22Rv1 (cell line): Measurements from ENCODE around the gene FAT1.

ENCODE experiments used
- ZFX ChIP-seq: fragments of 450-650 bp; IDR thresholded peaks from 2 replicates; pipeline ENCODE4 v1.6.1; 2017; ENCODE audit warnings: antibody characterized with exemption, borderline replicate concordance
- TF ChIP-seq, protein P1 (sequence below): fragments of 450-650 bp; IDR thresholded peaks from 2 replicates; pipeline ENCODE4 v1.5.1; 2017; ENCODE audit warnings: mild to moderate bottlenecking

DNA sequence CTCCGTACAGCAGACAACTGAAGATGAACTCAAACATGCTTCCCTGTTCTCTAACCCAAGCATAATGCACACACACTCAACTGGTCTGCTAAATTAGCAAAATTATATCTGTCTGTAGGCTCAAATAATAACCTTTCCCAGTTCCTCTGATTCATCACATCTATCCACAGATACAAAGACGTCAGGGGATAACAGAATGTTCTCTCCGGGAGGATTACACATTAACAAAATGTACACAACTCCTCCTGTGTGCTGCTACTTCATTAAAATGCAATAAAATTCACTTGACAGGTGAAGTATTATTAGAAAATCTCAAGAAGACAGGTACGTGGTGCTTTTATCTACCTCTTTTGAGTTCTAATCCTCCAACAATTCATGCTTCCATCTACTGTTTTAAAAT, 57.4 kb downstream of the FAT1 start:
- TF ChIP-seq, protein P1, sequence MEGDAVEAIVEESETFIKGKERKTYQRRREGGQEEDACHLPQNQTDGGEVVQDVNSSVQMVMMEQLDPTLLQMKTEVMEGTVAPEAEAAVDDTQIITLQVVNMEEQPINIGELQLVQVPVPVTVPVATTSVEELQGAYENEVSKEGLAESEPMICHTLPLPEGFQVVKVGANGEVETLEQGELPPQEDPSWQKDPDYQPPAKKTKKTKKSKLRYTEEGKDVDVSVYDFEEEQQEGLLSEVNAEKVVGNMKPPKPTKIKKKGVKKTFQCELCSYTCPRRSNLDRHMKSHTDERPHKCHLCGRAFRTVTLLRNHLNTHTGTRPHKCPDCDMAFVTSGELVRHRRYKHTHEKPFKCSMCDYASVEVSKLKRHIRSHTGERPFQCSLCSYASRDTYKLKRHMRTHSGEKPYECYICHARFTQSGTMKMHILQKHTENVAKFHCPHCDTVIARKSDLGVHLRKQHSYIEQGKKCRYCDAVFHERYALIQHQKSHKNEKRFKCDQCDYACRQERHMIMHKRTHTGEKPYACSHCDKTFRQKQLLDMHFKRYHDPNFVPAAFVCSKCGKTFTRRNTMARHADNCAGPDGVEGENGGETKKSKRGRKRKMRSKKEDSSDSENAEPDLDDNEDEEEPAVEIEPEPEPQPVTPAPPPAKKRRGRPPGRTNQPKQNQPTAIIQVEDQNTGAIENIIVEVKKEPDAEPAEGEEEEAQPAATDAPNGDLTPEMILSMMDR = no peak
- TF ChIP-seq ZFX = no peak
